HCT116 (cell line): ENCODE data around the gene SEC31B. TPM values are rescaled to one million over a fixed set of nuclear protein-coding genes. Genes with fewer than 3 reads are reported as not detected.

Experiments
- ATAC-seq: fragments of 200-7000 bp; cut with Tn5 transposase; 2 replicates; pipeline ENCODE4 v1.9.1; 2020; ENCODE audit warnings: mild to moderate bottlenecking, moderate library complexity
- BruUV-seq: library from RNA; stranded (reverse); fragments of 400-500 nt; replicated peaks from 2 replicates; lab custom pipeline; 2021; lab: Mats Ljungman, UMichigan
- CTCF ChIA-PET: fragments of 300-600 bp; sonication (Branson Sonifier 250); formaldehyde crosslinking; loops from one replicate; lab custom pipeline; 2021; ENCODE audit warnings: antibody characterized with exemption; lab: Charles Lee
- POLR2A ChIA-PET: fragments of 300-600, 350-600 bp; sonication (Branson Sonifier 250); formaldehyde crosslinking; loops from one replicate; lab custom pipeline; 2021; ENCODE audit warnings: antibody characterized with exemption; lab: Charles Lee
- RAD21 ChIA-PET, 2 experiments: fragments of 300-600 bp; sonication (Branson Sonifier 250); formaldehyde crosslinking; loops; one replicate each; lab custom pipeline; 2023; ENCODE audit warnings: low total read pairs in 2 of 2; ENCODE audit not compliant: uncharacterized antibody in 2 of 2, unreplicated experiment in 2 of 2, low non-redundant PET in 1 of 2; lab: Charles Lee
- DNase-seq: peaks from one replicate; pipeline ENCODE4 v3.0.0-alpha.2; 2010; ENCODE audit warnings: low read depth, low spot score
- H2AFZ ChIP-seq: fragments of 200-600 bp; shearing (Covaris generic), sonication (generic); 2 replicates; pipeline ENCODE4 v1.6.1; 2017; ENCODE audit warnings: low read depth, mixed run types, mixed read lengths, antibody characterized with exemption, low read length; ENCODE audit not compliant: poor library complexity, severe bottlenecking
- H3K27ac ChIP-seq: 2 replicates; pipeline ENCODE4 v1.5.1; 2012; ENCODE audit warnings: low read depth, low read length
- H3K27me3 ChIP-seq: fragments of 200-600 bp; sonication (generic); 2 replicates; pipeline ENCODE4 v1.6.1; 2016; ENCODE audit warnings: mixed run types, low read length, mixed read lengths; ENCODE audit not compliant: insufficient read depth
- H3K36me3 ChIP-seq, 2 experiments: fragments of 200-500 bp in 1 of 2; fragments of 200-600 bp in 1 of 2; sonication (Bioruptor generic) in 1 of 2; sonication (generic) in 1 of 2; 2 replicates each; pipeline versions ENCODE4 v1.5.1 to v1.6.1; 2014 to 2016; ENCODE audit warnings: low read length in 2 of 2, inconsistent platforms in 1 of 2, mixed read lengths in 1 of 2, mixed run types in 1 of 2; ENCODE audit not compliant: insufficient read depth in 2 of 2, control insufficient read depth in 1 of 2
- H3K4me1 ChIP-seq, 2 experiments: fragments of 200-600 bp in 1 of 2; sonication (generic) in 1 of 2; 2 replicates each; pipeline versions ENCODE4 v1.5.1 to v1.6.1; 2012 to 2017; ENCODE audit warnings: low read length in 2 of 2, inconsistent platforms in 1 of 2, mild to moderate bottlenecking in 1 of 2, mixed read lengths in 1 of 2, mixed run types in 1 of 2, moderate library complexity in 1 of 2; ENCODE audit not compliant: insufficient read depth in 2 of 2, control insufficient read depth in 1 of 2
- H3K4me2 ChIP-seq: fragments of 200-600 bp; sonication (generic); 2 replicates; pipeline ENCODE4 v1.6.1; 2017; ENCODE audit warnings: mixed run types, low read length, mixed read lengths
- H3K4me3 ChIP-seq, 2 experiments: fragments of 200-600 bp in 1 of 2; sonication (generic) in 1 of 2; replicated peaks in 1 of 2; 2 replicates each; pipeline ENCODE4 v1.5.1; 2011 to 2016; ENCODE audit warnings: low read length in 2 of 2, control low read depth in 1 of 2, low read depth in 1 of 2, mild to moderate bottlenecking in 1 of 2, mixed read lengths in 1 of 2, mixed run types in 1 of 2
- H3K79me2 ChIP-seq: fragments of 200-600 bp; sonication (generic); 2 replicates; pipeline ENCODE4 v1.6.1; 2017; ENCODE audit warnings: mild to moderate bottlenecking, mixed run types, low read length, moderate library complexity, mixed read lengths; ENCODE audit not compliant: insufficient read depth
- H3K9ac ChIP-seq: fragments of 200-600 bp; sonication (generic); 2 replicates; pipeline ENCODE4 v1.6.1; 2016; ENCODE audit warnings: low read length, mixed read lengths
- H3K9me2 ChIP-seq: fragments of 200-600 bp; sonication (generic), shearing (Covaris generic); 2 replicates; pipeline ENCODE4 v1.6.1; 2017; ENCODE audit warnings: mixed run types, mild to moderate bottlenecking, moderate library complexity; ENCODE audit not compliant: insufficient read depth
- H3K9me3 ChIP-seq, 2 experiments: fragments of 200-500 bp in 1 of 2; fragments of 200-600 bp in 1 of 2; sonication (Bioruptor generic) in 1 of 2; sonication (generic) in 1 of 2; 2 replicates each; pipeline ENCODE4 v1.6.1; 2014 to 2017; ENCODE audit warnings: low read length in 2 of 2, mixed read lengths in 2 of 2, inconsistent platforms in 1 of 2, low read depth in 1 of 2, mild to moderate bottlenecking in 1 of 2, mixed run types in 1 of 2, moderate library complexity in 1 of 2; ENCODE audit not compliant: control insufficient read depth in 1 of 2, insufficient read depth in 1 of 2
- H4K20me1 ChIP-seq: fragments of 200-600 bp; sonication (generic), shearing (Covaris generic); 2 replicates; pipeline ENCODE4 v1.6.1; 2017; ENCODE audit warnings: mixed run types, mild to moderate bottlenecking, moderate library complexity; ENCODE audit not compliant: insufficient read depth
- ATF3 ChIP-seq: IDR thresholded peaks from 2 replicates; pipeline ENCODE4 v1.6.1; 2012
- FOSL1 ChIP-seq: IDR thresholded peaks from 2 replicates; pipeline ENCODE4 v1.6.1; 2012; ENCODE audit warnings: low read depth
- POLR2AphosphoS5 ChIP-seq: IDR thresholded peaks from 2 replicates; pipeline ENCODE4 v1.6.1; 2011; ENCODE audit warnings: mild to moderate bottlenecking, low read depth, low read length, moderate library complexity
- RAD21 ChIP-seq: IDR thresholded peaks from 2 replicates; pipeline ENCODE4 v1.6.1; 2012; ENCODE audit warnings: low read depth, mild to moderate bottlenecking
- intact Hi-C: fragments of 100-400 bp; cut with micrococcal nuclease; formaldehyde crosslinking; loops from 2 replicates; pipeline ENCODE4 v1.10.0; 2022
- total RNA-seq: library from RNA; stranded (reverse); gene quantifications from one replicate; pipeline ENCODE4 v1.2.1, GENCODE V29; 2021; ENCODE audit not compliant: unreplicated experiment
- TF ChIP-seq, protein P1 (sequence below): IDR thresholded peaks from 2 replicates; pipeline ENCODE4 v1.6.1; 2011; ENCODE audit warnings: mild to moderate bottlenecking, low read length, moderate library complexity; ENCODE audit not compliant: insufficient replicate concordance; ENCODE audit errors: extremely low read depth

Gene SEC31B
- total RNA-seq, 1 experiment from 2014 or later = 30.9 TPM

- intact Hi-C loops = no loop called here
- Histone ChIP-seq H3K27me3 (no peaks in the 10 kb centered on the region), H3K9me2 (no peaks in the 10 kb centered on the region), H3K9ac (peak overlapping the region; percentile 64), H4K20me1 (no peaks in the 10 kb centered on the region), H3K36me3 (peaks cover 17 to 27% of the 10 kb centered on the region in 2 experiments), H3K9me3 (no peaks in the 10 kb centered on the region), H3K27ac (no peak overlapping the region), H3K4me2 (peak overlapping the region; percentile 86), H3K79me2 (peaks cover 44% of the 10 kb centered on the region), H3K4me1 (peaks cover 10 to 21% of the 10 kb centered on the region in 2 experiments), H3K4me3 (peak overlapping the region; percentile 79 to 83), H2AFZ (peak overlapping the region; percentile 99)
- BruUV-seq = no TSS peak
- RAD21 ChIA-PET = interaction anchor here in 1 of 2 experiments (1.0 kb wide), 1 partner anchor 343 kb away, joined by 4 read pairs; no protein-coding TSS in a partner anchor
- DNase-seq = no peak
- CTCF ChIA-PET = interaction anchor here (0.7 to 4.1 kb wide), 21 partner anchors 8 to 655 kb away, joined by 3 to 36 read pairs (median 6); partner anchors contain the start of gene SEC31B
- ATAC-seq = peak; percentile 51
- POLR2A ChIA-PET = interaction anchor here (0.7 to 1.5 kb wide), 15 partner anchors 8 to 570 kb away, joined by 3 to 9 read pairs (median 4); no protein-coding TSS in a partner anchor
- TF ChIP-seq RAD21 (no peak), POLR2AphosphoS5 (no peak), FOSL1 (peak; percentile 8; the same call in 1 of the 2 replicates)
Measured at GRCh38 chr10:100535338-100535714, 15.7 kb upstream of the SEC31B start.

DNA sequence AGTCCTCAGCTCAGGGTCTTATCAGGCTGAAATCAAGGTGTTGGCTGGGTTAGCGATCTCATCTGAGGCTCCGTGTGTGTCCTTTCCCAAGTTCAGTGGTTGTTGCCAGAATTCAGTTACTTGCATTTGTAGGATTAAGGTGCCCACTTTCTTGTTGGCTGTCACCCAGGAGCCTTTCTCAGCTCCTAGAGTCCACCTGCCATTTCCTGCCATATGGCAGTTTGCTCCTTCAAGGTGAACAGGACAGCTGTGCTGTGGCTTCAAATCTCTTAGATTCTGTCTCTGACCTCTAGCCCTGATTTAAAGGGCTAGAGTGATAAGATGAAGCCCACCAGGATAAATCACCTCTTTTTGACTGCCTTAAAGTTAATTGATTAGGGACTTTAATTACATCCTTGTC, 15.1 kb upstream of the SEC31B start:
- TF ChIP-seq, protein P1, sequence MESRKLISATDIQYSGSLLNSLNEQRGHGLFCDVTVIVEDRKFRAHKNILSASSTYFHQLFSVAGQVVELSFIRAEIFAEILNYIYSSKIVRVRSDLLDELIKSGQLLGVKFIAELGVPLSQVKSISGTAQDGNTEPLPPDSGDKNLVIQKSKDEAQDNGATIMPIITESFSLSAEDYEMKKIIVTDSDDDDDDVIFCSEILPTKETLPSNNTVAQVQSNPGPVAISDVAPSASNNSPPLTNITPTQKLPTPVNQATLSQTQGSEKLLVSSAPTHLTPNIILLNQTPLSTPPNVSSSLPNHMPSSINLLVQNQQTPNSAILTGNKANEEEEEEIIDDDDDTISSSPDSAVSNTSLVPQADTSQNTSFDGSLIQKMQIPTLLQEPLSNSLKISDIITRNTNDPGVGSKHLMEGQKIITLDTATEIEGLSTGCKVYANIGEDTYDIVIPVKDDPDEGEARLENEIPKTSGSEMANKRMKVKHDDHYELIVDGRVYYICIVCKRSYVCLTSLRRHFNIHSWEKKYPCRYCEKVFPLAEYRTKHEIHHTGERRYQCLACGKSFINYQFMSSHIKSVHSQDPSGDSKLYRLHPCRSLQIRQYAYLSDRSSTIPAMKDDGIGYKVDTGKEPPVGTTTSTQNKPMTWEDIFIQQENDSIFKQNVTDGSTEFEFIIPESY = no peak
- no peak for TF ChIP-seq ATF3
- no TSS peak for BruUV-seq
- Histone ChIP-seq H3K27me3 (no peaks in the 10 kb centered on the region), H3K4me3 (no peak overlapping the region), H2AFZ (peak overlapping the region; percentile 99), H3K9me2 (no peaks in the 10 kb centered on the region), H3K4me1 (peaks cover 10 to 26% of the 10 kb centered on the region in 2 experiments), H3K36me3 (peaks cover 17 to 21% of the 10 kb centered on the region in 2 experiments), H3K9me3 (no peaks in the 10 kb centered on the region), H4K20me1 (no peaks in the 10 kb centered on the region), H3K79me2 (peaks cover 45% of the 10 kb centered on the region), H3K4me2 (peak overlapping the region; percentile 86; the same call in 1 of the 2 replicates), H3K27ac (no peak overlapping the region), H3K9ac (no peak overlapping the region)
- no peak for ATAC-seq
- ChIA-PET CTCF (interaction anchor here (1.1 to 4.1 kb wide), 10 partner anchors 16 to 689 kb away, joined by 3 to 36 read pairs (median 7); partner anchors contain the start of gene SEC31B), POLR2A (interaction anchor here (1.0 to 1.5 kb wide), 2 partner anchors 53 to 209 kb away, joined by 3 read pairs; no protein-coding TSS in a partner anchor), RAD21 (no interaction called here)
- intact Hi-C loops = no loop called here
- DNase-seq = no peak
